A549 (cell line): ENCODE results near the gene APC2. TPM values are rescaled to one million over a fixed set of nuclear protein-coding genes. Genes with fewer than 3 reads are reported as not detected.
A peak's percentile ranks its signal among the peaks of the same experiment; 100 is the strongest.

Experiments
- ATAC-seq, 2 experiments: fragments of 200-7000 bp in 1 of 2; fragments of >200 bp in 1 of 2; cut with Nextera tagmentation in 1 of 2; cut with Tn5 transposase in 1 of 2; 3 replicates each; pipeline versions ENCODE4 v1.8.0 to v1.9.1; 2018 to 2020; ENCODE audit warnings: mild to moderate bottlenecking in 1 of 2, moderate library complexity in 1 of 2
- CTCF ChIA-PET: fragments of 300-600 bp; sonication (Branson Sonifier 250); formaldehyde crosslinking; extraction: SDS; loops from one replicate; lab custom pipeline; 2021; ENCODE audit warnings: antibody characterized with exemption, inconsistent platforms; lab: Yijun Ruan, JAX
- POLR2A ChIA-PET: fragments of 350-600 bp; formaldehyde crosslinking; extraction: SDS; loops from one replicate; lab custom pipeline; 2021; ENCODE audit warnings: antibody characterized with exemption, inconsistent platforms; lab: Yijun Ruan, JAX
- DNase-seq, 2 experiments: peaks; one replicate each; pipeline versions ENCODE4 v3.0.0 to v3.0.0-alpha.2; 2011 to 2016; ENCODE audit warnings: low read depth in 1 of 2, low spot score in 1 of 2
- FAIRE-seq: peaks from 2 replicates; lab custom pipeline; 2011; peaks lifted over from hg19 to GRCh38; lab: Jason Lieb, UNC
- H3K27ac ChIP-seq, 2 experiments: fragments of >200 bp; sonication (Bioruptor Twin); formaldehyde crosslinking; 3 replicates each; pipeline ENCODE4 v1.5.1; 2016 to 2017
- H3K4me1 ChIP-seq: fragments of >200 bp; sonication (Bioruptor Twin); formaldehyde crosslinking; 3 replicates; pipeline ENCODE4 v1.6.1; 2016
- H3K4me2 ChIP-seq: fragments of >200 bp; sonication (Bioruptor Twin); formaldehyde crosslinking; 3 replicates; pipeline ENCODE4 v1.6.1; 2016
- H3K4me3 ChIP-seq: fragments of >200 bp; sonication (Bioruptor Twin); formaldehyde crosslinking; 3 replicates; pipeline ENCODE4 v1.5.1; 2016
- H3K9me3 ChIP-seq: fragments of >200 bp; sonication (Bioruptor Twin); formaldehyde crosslinking; 3 replicates; pipeline ENCODE4 v1.6.1; 2016
- CBX2 ChIP-seq: fragments of 200-600 bp; sonication (generic); IDR thresholded peaks from 2 replicates; pipeline ENCODE4 v1.6.1; 2016; ENCODE audit warnings: low read depth, mild to moderate bottlenecking, borderline replicate concordance
- CEBPB ChIP-seq, 2 experiments: fragments of >200 bp in 1 of 2; sonication (Bioruptor Twin) in 1 of 2; formaldehyde crosslinking in 1 of 2; IDR thresholded peaks; 2 replicates each; pipeline ENCODE4 v1.6.1; 2012 to 2016
- EHF ChIP-seq: fragments of 250-450 bp; sonication (Bioruptor Pico); IDR thresholded peaks from 2 replicates; pipeline ENCODE4 v1.5.0; 2020; ENCODE audit warnings: mild to moderate bottlenecking
- EHMT2 ChIP-seq: fragments of 200-600 bp; sonication (generic); IDR thresholded peaks from 2 replicates; pipeline ENCODE4 v1.6.1; 2016; ENCODE audit warnings: antibody characterized with exemption, low read depth, mild to moderate bottlenecking, moderate library complexity
- ESRRA ChIP-seq: fragments of 150-350 bp; IDR thresholded peaks from 2 replicates; pipeline ENCODE4 v1.6.1; 2014; ENCODE audit warnings: mild to moderate bottlenecking, low read length, borderline replicate concordance
- FOSB ChIP-seq: fragments of 250-450 bp; sonication (Bioruptor Pico); IDR thresholded peaks from 2 replicates; pipeline ENCODE4 v1.5.0; 2020; ENCODE audit warnings: mild to moderate bottlenecking, moderate library complexity
- FOXS1 ChIP-seq: fragments of 250-450 bp; sonication (Bioruptor Pico); IDR thresholded peaks from 2 replicates; pipeline ENCODE4 v1.5.0; 2020; ENCODE audit warnings: mild to moderate bottlenecking, moderate library complexity
- HEYL ChIP-seq: fragments of 250-450 bp; sonication (Bioruptor Pico); IDR thresholded peaks from 2 replicates; pipeline ENCODE4 v1.8.0; 2021; ENCODE audit warnings: mild to moderate bottlenecking, moderate library complexity
- HOXB13 ChIP-seq: fragments of 250-450 bp; sonication (Bioruptor Pico); IDR thresholded peaks from 2 replicates; pipeline ENCODE4 v1.5.0; 2020; ENCODE audit warnings: low read depth, mild to moderate bottlenecking, moderate library complexity
- HOXB5 ChIP-seq: fragments of 250-450 bp; sonication (Bioruptor Pico); IDR thresholded peaks from 2 replicates; pipeline ENCODE4 v1.5.0; 2020; ENCODE audit warnings: mild to moderate bottlenecking, moderate library complexity
- KDM1A ChIP-seq: fragments of 200-600 bp; sonication (generic); IDR thresholded peaks from 2 replicates; pipeline ENCODE4 v1.6.1; 2016; ENCODE audit warnings: low read depth, mild to moderate bottlenecking
- MAFK ChIP-seq: fragments of 450-650 bp; IDR thresholded peaks from 2 replicates; pipeline ENCODE4 v1.6.1; 2014; ENCODE audit not compliant: partially characterized antibody
- NPAS2 ChIP-seq: fragments of 250-450 bp; sonication (Bioruptor Pico); IDR thresholded peaks from 2 replicates; pipeline ENCODE4 v1.8.0; 2022; ENCODE audit warnings: mild to moderate bottlenecking, moderate library complexity, borderline replicate concordance
- NR3C1 ChIP-seq: fragments of >200 bp; sonication (Bioruptor Twin); formaldehyde crosslinking; IDR thresholded peaks from 3 replicates; pipeline ENCODE4 v1.6.1; 2017
- POLR2A ChIP-seq: IDR thresholded peaks from 2 replicates; pipeline ENCODE4 v1.6.1; 2012; ENCODE audit warnings: mild to moderate bottlenecking, low read length
- RCOR1 ChIP-seq: fragments of 150-350 bp; IDR thresholded peaks from 2 replicates; pipeline ENCODE4 v1.6.1; 2014; ENCODE audit warnings: antibody characterized with exemption, low read length, low read depth
- REST ChIP-seq: fragments of 200-600 bp; sonication (generic); IDR thresholded peaks from 2 replicates; pipeline ENCODE4 v1.6.1; 2016; ENCODE audit warnings: antibody characterized with exemption, mild to moderate bottlenecking, moderate library complexity
- RNF2 ChIP-seq: fragments of 200-600 bp; sonication (generic); IDR thresholded peaks from 2 replicates; pipeline ENCODE4 v1.6.1; 2016; ENCODE audit warnings: low read depth, mild to moderate bottlenecking, antibody characterized with exemption, moderate library complexity, borderline replicate concordance
- SMC3 ChIP-seq: fragments of >200 bp; sonication (Bioruptor Twin); formaldehyde crosslinking; IDR thresholded peaks from 3 replicates; pipeline ENCODE4 v1.6.1; 2018; ENCODE audit warnings: inconsistent platforms
- TFCP2L1 ChIP-seq: fragments of 250-450 bp; sonication (Bioruptor Pico); IDR thresholded peaks from 2 replicates; pipeline ENCODE4 v1.5.0; 2021; ENCODE audit warnings: mild to moderate bottlenecking
- TP53 ChIP-seq: fragments of 250-450 bp; sonication (Bioruptor Pico); IDR thresholded peaks from 2 replicates; pipeline ENCODE4 v1.5.0; 2021; ENCODE audit warnings: mild to moderate bottlenecking, moderate library complexity
- ZFP36 ChIP-seq: fragments of 450-650 bp; IDR thresholded peaks from 2 replicates; pipeline ENCODE4 v1.6.1; 2014; ENCODE audit warnings: borderline replicate concordance; ENCODE audit not compliant: partially characterized antibody
- WGBS: methylation state at CpG from one replicate; pipeline ENCODE4 v1.1.6; 2017; ENCODE audit errors: missing lambda C conversion rate; 5-methylcytosine and 5-hydroxymethylcytosine counted together
- polyA plus RNA-seq, 4 experiments: library from polyadenylated mRNA; depleted of rRNA in 3 of 4; stranded (reverse); fragments of >200 nt; fragmentation: RNase III in 1 of 4; extraction: RNeasy Plus Mini Kit Qiagen cat#74134 plus additional on column Dnase treatment in 1 of 4; gene quantifications; 2 replicates in 3 of 4; 3 replicates in 1 of 4; pipeline ENCODE4 v1.2.3, GENCODE V29; 2011 to 2017
- TF ChIP-seq, protein P1 (sequence below): fragments of 150-350 bp; IDR thresholded peaks from 2 replicates; pipeline ENCODE4 v1.6.1; 2014; ENCODE audit warnings: low read depth, mild to moderate bottlenecking, low read length
- TF ChIP-seq, protein P2 (sequence below): IDR thresholded peaks from 2 replicates; pipeline ENCODE4 v1.6.1; 2012
- TF ChIP-seq, protein P3 (sequence below): fragments of 450-650 bp; IDR thresholded peaks from 2 replicates; pipeline ENCODE4 v1.6.1; 2014; ENCODE audit warnings: antibody characterized with exemption

The APC2 gene
- polyA plus RNA-seq, 2 of the 4 experiments (the other 2 are of a cell fraction), result 0.36 to 1.6 TPM

DNA sequence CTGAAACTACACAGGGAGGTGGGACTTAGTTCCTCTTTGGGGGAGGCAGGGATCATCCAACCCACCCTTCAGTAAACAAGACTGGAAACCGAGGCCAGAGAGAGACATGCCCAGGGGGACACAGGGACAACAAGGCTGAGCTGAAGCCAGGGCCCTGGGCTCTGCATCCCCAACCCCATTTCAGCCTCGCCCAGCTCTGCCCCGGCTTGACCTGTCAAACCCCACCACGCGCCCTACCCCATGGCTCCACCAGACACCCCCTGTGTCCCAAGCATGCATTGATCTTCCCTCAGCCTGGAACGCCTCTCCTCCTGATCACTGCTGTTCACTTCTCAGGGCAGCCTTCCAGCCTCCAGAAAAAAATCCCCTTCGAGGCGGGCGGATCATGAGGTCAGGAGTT, 2.0 kb upstream of the APC2 start:
- ATAC-seq (no peak), FAIRE-seq (no peak), DNase-seq (no peak)
- CTCF ChIA-PET, result no interaction called here
- no peak overlapping the region for H3K4me2 ChIP-seq
- H3K4me3 ChIP-seq, result no peak overlapping the region
- 88% methylated on average over 9 of the region's 9 CpGs for WGBS
- peaks cover 32% of the 10 kb centered on the region for H3K4me1 ChIP-seq
- POLR2A ChIA-PET, result no interaction called here
- no peak for TF ChIP-seq EHF (CRISPR knock-in tag)
- no peak for TF ChIP-seq MAFK
- TF ChIP-seq SMC3, result no peak
- TF ChIP-seq FOXS1 (CRISPR knock-in tag), result no peak
- TF ChIP-seq FOSB (CRISPR knock-in tag), result no peak
- no peak for TF ChIP-seq NR3C1
- TF ChIP-seq RNF2, result no peak
- no peak for TF ChIP-seq HOXB5
- H3K27ac ChIP-seq, result no peak overlapping the region
- no peaks in the 10 kb centered on the region for H3K9me3 ChIP-seq

- TF ChIP-seq ZFP36 (peak; percentile 85), NR3C1 (no peak), POLR2A (no peak), NPAS2 (CRISPR knock-in tag) (no peak), CBX2 (no peak), EHMT2 (no peak), CEBPB (IDR thresholded peaks at IDR 0.05) (no peak), TP53 (CRISPR knock-in tag) (no peak), KDM1A (peak; percentile 55; the same call in 1 of the 2 replicates), RCOR1 (no peak), TFCP2L1 (CRISPR knock-in tag) (no peak)
- TF ChIP-seq, protein P1, sequence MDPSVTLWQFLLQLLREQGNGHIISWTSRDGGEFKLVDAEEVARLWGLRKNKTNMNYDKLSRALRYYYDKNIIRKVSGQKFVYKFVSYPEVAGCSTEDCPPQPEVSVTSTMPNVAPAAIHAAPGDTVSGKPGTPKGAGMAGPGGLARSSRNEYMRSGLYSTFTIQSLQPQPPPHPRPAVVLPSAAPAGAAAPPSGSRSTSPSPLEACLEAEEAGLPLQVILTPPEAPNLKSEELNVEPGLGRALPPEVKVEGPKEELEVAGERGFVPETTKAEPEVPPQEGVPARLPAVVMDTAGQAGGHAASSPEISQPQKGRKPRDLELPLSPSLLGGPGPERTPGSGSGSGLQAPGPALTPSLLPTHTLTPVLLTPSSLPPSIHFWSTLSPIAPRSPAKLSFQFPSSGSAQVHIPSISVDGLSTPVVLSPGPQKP, result no peak
- TF ChIP-seq, protein P2, sequence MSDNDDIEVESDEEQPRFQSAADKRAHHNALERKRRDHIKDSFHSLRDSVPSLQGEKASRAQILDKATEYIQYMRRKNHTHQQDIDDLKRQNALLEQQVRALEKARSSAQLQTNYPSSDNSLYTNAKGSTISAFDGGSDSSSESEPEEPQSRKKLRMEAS, result no peak
- TF ChIP-seq, all 56 proteins: peak for 2
- no peak for ATAC-seq
- H3K4me2 ChIP-seq, result no peak overlapping the region
- POLR2A ChIA-PET, result no interaction called here
- FAIRE-seq, result no peak
- no peaks in the 10 kb centered on the region for H3K9me3 ChIP-seq
- DNase-seq, result no peak
- CTCF ChIA-PET, result interaction anchor here (0.6 kb wide), 1 partner anchor 118 kb away, joined by 8 read pairs; no protein-coding TSS in a partner anchor
- H3K27ac ChIP-seq, result no peak overlapping the region
- no peak overlapping the region for H3K4me3 ChIP-seq
- H3K4me1 ChIP-seq, result peaks cover 22% of the 10 kb centered on the region; the same call in 2 of the 3 replicates
- WGBS, result 59% methylated on average over 14 of the region's 22 CpGs
These were observed 1.1 kb downstream of the APC2 start for GRCh38 chr19:1450735-1451731.

DNA sequence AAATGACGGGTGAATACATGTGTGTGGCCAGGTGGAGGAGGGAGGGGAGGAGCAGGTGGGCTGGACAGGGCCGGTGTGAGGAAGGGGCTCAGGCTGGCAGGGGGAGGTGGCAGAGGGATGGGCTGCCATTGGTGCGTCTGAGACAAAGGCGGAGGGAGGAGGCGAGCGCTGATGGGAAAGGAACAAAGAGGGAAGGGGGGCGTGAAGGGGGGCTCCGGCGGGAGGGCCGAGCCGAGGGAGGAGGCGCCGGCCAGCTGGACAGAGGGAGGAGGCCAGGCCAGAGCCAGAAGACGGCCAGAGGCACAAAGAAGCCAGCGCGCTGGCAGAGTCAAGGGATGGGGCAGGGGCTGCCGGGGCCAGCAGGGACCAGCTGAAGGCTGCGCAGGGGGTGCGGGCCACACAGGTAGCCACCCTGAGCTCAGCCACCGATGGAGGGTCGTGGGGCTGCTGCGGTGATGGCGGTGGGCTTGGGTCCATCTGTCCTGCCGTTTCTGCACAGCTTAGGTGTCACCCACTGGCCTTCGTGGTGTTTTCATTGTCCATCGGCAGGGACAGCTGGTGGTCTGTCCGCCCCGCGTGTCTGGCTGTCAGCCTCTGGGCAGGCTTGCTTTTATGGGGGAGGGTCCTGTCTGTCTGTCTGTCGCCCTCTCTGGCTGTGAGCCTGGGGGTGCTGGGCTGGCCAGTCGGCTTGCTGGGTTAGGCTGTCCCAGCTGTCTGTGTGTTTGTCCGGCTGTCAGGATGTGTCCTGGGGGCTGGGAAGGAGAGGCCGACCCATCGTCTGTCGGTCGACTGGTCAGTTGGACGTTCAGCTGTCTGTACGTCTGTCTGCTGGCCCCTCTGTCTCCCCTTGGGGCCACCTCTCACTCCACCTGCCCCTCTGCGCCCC, 2.2 kb downstream of the APC2 start:
- H3K4me1 ChIP-seq, result peaks cover 14% of the 10 kb centered on the region; the same call in 2 of the 3 replicates
- no peaks in the 10 kb centered on the region for H3K9me3 ChIP-seq
- H3K27ac ChIP-seq, result no peak overlapping the region
- CTCF ChIA-PET, result interaction anchor here (0.7 to 4.4 kb wide), 2 partner anchors 8 to 14 kb away, joined by 3 to 34 read pairs; no protein-coding TSS in a partner anchor
- ATAC-seq (no peak), FAIRE-seq (no peak), DNase-seq (no peak)
- 46% methylated on average over 29 of the region's 39 CpGs for whole genome bisulfite sequencing
- no peak overlapping the region for H3K4me2 ChIP-seq
- no peak overlapping the region for H3K4me3 ChIP-seq
- POLR2A ChIA-PET, result interaction anchor here (0.9 kb wide), 1 partner anchor 14 kb away, joined by 3 read pairs; no protein-coding TSS in a partner anchor
- no peak for TF ChIP-seq ESRRA
- TF ChIP-seq HEYL, result no peak
- no peak for TF ChIP-seq ZFP36
- TF ChIP-seq REST, result no peak
- no peak for TF ChIP-seq CEBPB (IDR thresholded peaks at IDR 0.05)
- no peak for TF ChIP-seq HOXB13
- TF ChIP-seq NR3C1, result no peak
- TF ChIP-seq TFCP2L1 (CRISPR knock-in tag), result no peak
- TF ChIP-seq, protein P3, sequence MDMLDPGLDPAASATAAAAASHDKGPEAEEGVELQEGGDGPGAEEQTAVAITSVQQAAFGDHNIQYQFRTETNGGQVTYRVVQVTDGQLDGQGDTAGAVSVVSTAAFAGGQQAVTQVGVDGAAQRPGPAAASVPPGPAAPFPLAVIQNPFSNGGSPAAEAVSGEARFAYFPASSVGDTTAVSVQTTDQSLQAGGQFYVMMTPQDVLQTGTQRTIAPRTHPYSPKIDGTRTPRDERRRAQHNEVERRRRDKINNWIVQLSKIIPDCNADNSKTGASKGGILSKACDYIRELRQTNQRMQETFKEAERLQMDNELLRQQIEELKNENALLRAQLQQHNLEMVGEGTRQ, result no peak
